Chondrocyte (in vitro differentiated cells): ENCODE measurements around the gene SLC6A19. TPM values are rescaled to one million over a fixed set of nuclear protein-coding genes. Genes with fewer than 3 reads are reported as not detected.

Source experiments
- DNase-seq: peaks from one replicate; pipeline ENCODE4 v3.0.0; 2021; ENCODE audit warnings: mixed read lengths, low spot score
- H3K27ac Mint-ChIP-seq: one replicate; pipeline ENCODE4 v1.8.0; 2021; ENCODE audit warnings: mild to moderate bottlenecking, moderate library complexity, mixed read lengths; ENCODE audit not compliant: unreplicated experiment
- H3K27me3 Mint-ChIP-seq: 2 replicates; pipeline ENCODE4 v1.8.0; 2021; ENCODE audit warnings: low read depth, mixed read lengths
- H3K36me3 Mint-ChIP-seq: 2 replicates; pipeline ENCODE4 v1.8.0; 2021; ENCODE audit warnings: low read depth, mixed read lengths
- H3K4me1 Mint-ChIP-seq: 2 replicates; pipeline ENCODE4 v1.8.0; 2021; ENCODE audit warnings: low read depth, mild to moderate bottlenecking, mixed read lengths
- H3K4me3 Mint-ChIP-seq: one replicate; pipeline ENCODE4 v1.8.0; 2021; ENCODE audit warnings: mild to moderate bottlenecking, moderate library complexity, mixed read lengths; ENCODE audit not compliant: unreplicated experiment
- H3K9me3 Mint-ChIP-seq: 2 replicates; pipeline ENCODE4 v1.8.0; 2021; ENCODE audit warnings: low read depth, mixed read lengths
- CTCF ChIP-seq: fragments of 200-600 bp; sonication (generic); IDR thresholded peaks from 2 replicates; pipeline ENCODE4 v1.5.0; 2021; ENCODE audit warnings: antibody characterized with exemption, mild to moderate bottlenecking, moderate library complexity
- total RNA-seq: library from RNA; stranded (reverse); gene quantifications from 3 replicates; pipeline ENCODE4 v1.2.1, GENCODE V29; 2021

Gene SLC6A19
- total RNA-seq, 1 donor from 2014 or later = not detected

- Mint-ChIP-seq H3K4me3 (no peak overlapping the region), H3K27ac (no peak overlapping the region), H3K9me3 (no peaks in the 10 kb centered on the region), H3K27me3 (peaks cover 11% of the 10 kb centered on the region), H3K36me3 (no peaks in the 10 kb centered on the region), H3K4me1 (no peaks in the 10 kb centered on the region)
- peak; percentile 59 for DNase-seq
- TF ChIP-seq CTCF = no peak
Measured at GRCh38 chr5:1175801-1176472, 25.5 kb upstream of the SLC6A19 start.

GRCh38 chr5:1176473-1177391, 24.7 kb upstream of the SLC6A19 start:
- Mint-ChIP-seq H3K4me3 (no peak overlapping the region), H3K27ac (no peak overlapping the region), H3K36me3 (no peaks in the 10 kb centered on the region), H3K27me3 (peaks cover 4% of the 10 kb centered on the region), H3K4me1 (no peaks in the 10 kb centered on the region), H3K9me3 (no peaks in the 10 kb centered on the region)
- DNase-seq = peak; percentile 93
- no peak for TF ChIP-seq CTCF

GRCh38 chr5:1177826-1178528, 23.4 kb upstream of the SLC6A19 start:
- H3K27me3 Mint-ChIP-seq = peaks cover 4% of the 10 kb centered on the region
- H3K4me1 Mint-ChIP-seq = no peaks in the 10 kb centered on the region
- H3K36me3 Mint-ChIP-seq = no peaks in the 10 kb centered on the region
- no peak overlapping the region for H3K27ac Mint-ChIP-seq
- DNase-seq = peak; percentile 68
- no peaks in the 10 kb centered on the region for H3K9me3 Mint-ChIP-seq
- TF ChIP-seq CTCF = no peak
- no peak overlapping the region for H3K4me3 Mint-ChIP-seq

- H3K4me3 Mint-ChIP-seq = no peak overlapping the region
- peak; percentile 38 for DNase-seq
- no peaks in the 10 kb centered on the region for H3K9me3 Mint-ChIP-seq
- H3K36me3 Mint-ChIP-seq = no peaks in the 10 kb centered on the region
- no peaks in the 10 kb centered on the region for H3K4me1 Mint-ChIP-seq
- H3K27ac Mint-ChIP-seq = no peak overlapping the region
- H3K27me3 Mint-ChIP-seq = peaks cover 6% of the 10 kb centered on the region
- TF ChIP-seq CTCF = no peak
Measured at GRCh38 chr5:1178529-1179382, 22.6 kb upstream of the SLC6A19 start.
